ENCODE measurements around the gene KLF2.

DNA sequence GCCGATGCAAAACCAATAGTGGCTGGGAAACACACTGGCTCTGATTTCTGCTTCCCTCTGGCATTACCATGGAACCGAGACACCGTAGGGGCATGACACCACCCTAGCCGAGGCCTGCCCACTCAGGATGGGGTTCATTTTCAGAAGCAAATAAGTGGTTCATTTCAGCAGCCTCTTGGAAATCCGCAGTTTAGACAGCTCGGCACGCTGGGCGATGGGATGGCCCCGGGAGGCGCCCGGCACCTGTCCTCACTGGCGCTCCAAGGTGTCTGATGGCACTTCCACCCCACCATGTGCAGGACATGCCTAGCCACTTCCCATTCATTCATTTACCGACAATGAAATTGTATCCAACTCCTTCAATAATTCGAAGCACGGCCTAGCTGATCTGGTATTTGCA, 33.8 kb downstream of the KLF2 start:
- TF ChIP-seq POLR2A (IDR thresholded peaks at IDR 0.05; ENCODE audit: low read depth, low read length) (no peak), POLR2AphosphoS5 (IDR thresholded peaks at IDR 0.05; ENCODE audit: low read depth, low read length) (no peak), PAX5 (IDR thresholded peaks at IDR 0.05; ENCODE audit: insufficient read depth, low read length, severe bottlenecking) (no peak), SPI1 (IDR thresholded peaks at IDR 0.05; ENCODE audit: low read depth, low read length) (no peak), TAF1 (IDR thresholded peaks at IDR 0.05; ENCODE audit: low read depth, low read length) (no peak)
